HepG2 (cell line): Measurements from ENCODE around the gene MYO1B. TPM values are rescaled to one million over a fixed set of nuclear protein-coding genes. Genes with fewer than 3 reads are reported as not detected.

Experiments used
- ATAC-seq: fragments of 200-7000 bp; cut with Tn5 transposase; 3 replicates; pipeline ENCODE4 v1.9.1; 2020; ENCODE audit warnings: mild to moderate bottlenecking, moderate library complexity
- BruUV-seq: library from RNA; stranded (reverse); fragments of 400-500 nt; replicated peaks from 2 replicates; lab custom pipeline; 2021; lab: Mats Ljungman, UMichigan
- CTCF ChIA-PET: fragments of 300-600 bp; formaldehyde crosslinking; extraction: SDS; loops from one replicate; lab custom pipeline; 2021; ENCODE audit warnings: low total read pairs, inconsistent platforms, low intra/inter-chr PET ratio; lab: Yijun Ruan, JAX
- POLR2A ChIA-PET: fragments of 350-600 bp; sonication (Branson Sonifier 250); formaldehyde crosslinking; loops from one replicate; lab custom pipeline; 2020; ENCODE audit warnings: antibody characterized with exemption, inconsistent platforms; lab: Yijun Ruan, JAX
- DNase-seq: peaks from one replicate; pipeline ENCODE4 v3.0.0-alpha.2; 2015; ENCODE audit warnings: low spot score
- FAIRE-seq: peaks from 3 replicates; lab custom pipeline; 2011; peaks lifted over from hg19 to GRCh38; lab: Jason Lieb, UNC
- H2AFZ ChIP-seq: one replicate; pipeline ENCODE4 v1.6.1; 2011; ENCODE audit warnings: low read length, inconsistent platforms
- H3K27ac ChIP-seq: fragments of 300-600 bp; 3 replicates; pipeline ENCODE4 v1.8.0; 2011; ENCODE audit warnings: mixed run types, mild to moderate bottlenecking, mixed read lengths, low read length, inconsistent platforms; ENCODE audit not compliant: insufficient read depth; ENCODE audit errors: extremely low read length
- H3K27me3 ChIP-seq, 2 experiments: fragments of 200-600 bp in 1 of 2; 2 replicates in 1 of 2; 3 replicates in 1 of 2; pipeline versions ENCODE4 v1.6.0 to v1.8.0; 2011; ENCODE audit warnings: low read length in 2 of 2, mild to moderate bottlenecking in 2 of 2, moderate library complexity in 2 of 2, inconsistent platforms in 1 of 2; ENCODE audit not compliant: insufficient read depth in 2 of 2, control insufficient read depth in 1 of 2
- H3K36me3 ChIP-seq, 2 experiments: fragments of 200-600 bp in 1 of 2; replicated peaks in 1 of 2; 2 replicates in 1 of 2; 3 replicates in 1 of 2; pipeline versions ENCODE4 v1.5.1 to v1.8.0; 2011; ENCODE audit warnings: low read length in 2 of 2, inconsistent platforms in 1 of 2; ENCODE audit not compliant: insufficient read depth in 2 of 2, control insufficient read depth in 1 of 2
- H3K4me1 ChIP-seq: 2 replicates; pipeline ENCODE4 v1.5.1; 2012; ENCODE audit warnings: low read length, inconsistent platforms; ENCODE audit not compliant: insufficient read depth
- H3K4me2 ChIP-seq: 2 replicates; pipeline ENCODE4 v1.6.0; 2011; ENCODE audit warnings: low read depth, low read length, inconsistent platforms
- H3K4me3 ChIP-seq, 3 experiments: fragments of 200-600 bp in 1 of 3; sonication (generic), shearing (Covaris generic) in 1 of 3; replicated peaks in 1 of 3; 2 replicates each; pipeline ENCODE4 v1.5.1; 2011 to 2016; ENCODE audit warnings: low read length in 3 of 3, inconsistent platforms in 2 of 3, low read depth in 2 of 3, mild to moderate bottlenecking in 2 of 3, control low read depth in 1 of 3, mixed read lengths in 1 of 3; ENCODE audit not compliant: insufficient read depth in 1 of 3
- H3K79me2 ChIP-seq: one replicate; pipeline ENCODE4 v1.6.1; 2011; ENCODE audit warnings: low read length, inconsistent platforms; ENCODE audit not compliant: insufficient read depth
- H3K9ac ChIP-seq: 2 replicates; pipeline ENCODE4 v1.6.0; 2011; ENCODE audit warnings: mild to moderate bottlenecking, low read depth, low read length, inconsistent platforms; ENCODE audit not compliant: insufficient read depth
- H3K9me3 ChIP-seq: 2 replicates; pipeline ENCODE4 v1.5.1; 2012; ENCODE audit warnings: mild to moderate bottlenecking, low read length
- H4K20me1 ChIP-seq: 2 replicates; pipeline ENCODE4 v1.6.0; 2011; ENCODE audit warnings: inconsistent platforms, mild to moderate bottlenecking, low read length, moderate library complexity; ENCODE audit not compliant: insufficient read depth
- CHD4 ChIP-seq: fragments of 200-600 bp; sonication (generic); IDR thresholded peaks from 2 replicates; pipeline ENCODE4 v1.7.0; 2017; ENCODE audit warnings: mild to moderate bottlenecking, low read length, borderline replicate concordance
- KIAA2018 ChIP-seq: sonication (generic); formaldehyde crosslinking; IDR thresholded peaks from 2 replicates; pipeline ENCODE4 v1.5.0; 2020; ENCODE audit warnings: mild to moderate bottlenecking, missing genetic modification reagents, borderline replicate concordance
- NFE2 ChIP-seq: sonication (generic); formaldehyde crosslinking; IDR thresholded peaks from 2 replicates; pipeline ENCODE4 v1.4.0; 2020; ENCODE audit warnings: missing genetic modification reagents
- NFKB2 ChIP-seq: sonication (generic); formaldehyde crosslinking; IDR thresholded peaks from 2 replicates; pipeline ENCODE4 v1.4.0; 2020; ENCODE audit warnings: missing genetic modification reagents, borderline replicate concordance
- ONECUT2 ChIP-seq: sonication (generic); formaldehyde crosslinking; IDR thresholded peaks from 2 replicates; pipeline ENCODE4 v1.4.0; 2020; ENCODE audit warnings: missing genetic modification reagents
- RELA ChIP-seq: sonication (generic); formaldehyde crosslinking; IDR thresholded peaks from 2 replicates; pipeline ENCODE4 v1.4.0; 2020; ENCODE audit warnings: missing genetic modification reagents
- ZBTB43 ChIP-seq: sonication (generic); formaldehyde crosslinking; conservative IDR thresholded peaks from 2 replicates; pipeline ENCODE4 v1.4.0; 2020; ENCODE audit warnings: missing genetic modification reagents
- ZNF121 ChIP-seq: sonication (generic); formaldehyde crosslinking; IDR thresholded peaks from 2 replicates; pipeline ENCODE4 v1.5.0; 2020; ENCODE audit warnings: mild to moderate bottlenecking, missing genetic modification reagents
- ZNF235 ChIP-seq: sonication (generic); formaldehyde crosslinking; IDR thresholded peaks from 2 replicates; pipeline ENCODE4 v1.8.1; 2023; ENCODE audit warnings: mild to moderate bottlenecking, missing genetic modification reagents, borderline replicate concordance
- ZNF24 ChIP-seq: fragments of 450-650 bp; IDR thresholded peaks from 2 replicates; pipeline ENCODE4 v1.6.1; 2017; ENCODE audit warnings: antibody characterized with exemption, mild to moderate bottlenecking
- ZNF263 ChIP-seq: sonication (generic); formaldehyde crosslinking; IDR thresholded peaks from 2 replicates; pipeline ENCODE4 v1.4.0; 2020; ENCODE audit warnings: missing genetic modification reagents
- ZNF331 ChIP-seq: sonication (generic); formaldehyde crosslinking; IDR thresholded peaks from 2 replicates; pipeline ENCODE4 v1.4.0; 2020; ENCODE audit warnings: missing genetic modification reagents
- ZNF501 ChIP-seq: sonication (generic); formaldehyde crosslinking; IDR thresholded peaks from 2 replicates; pipeline ENCODE4 v1.5.1; 2020; ENCODE audit warnings: mild to moderate bottlenecking, moderate library complexity, missing genetic modification reagents
- ZNF513 ChIP-seq: sonication (generic); formaldehyde crosslinking; conservative IDR thresholded peaks from 2 replicates; pipeline ENCODE4 v1.5.0; 2020; ENCODE audit warnings: missing genetic modification reagents
- ZNF614 ChIP-seq: IDR thresholded peaks from 2 replicates; pipeline ENCODE4 v1.6.1; 2018; ENCODE audit warnings: missing biosample characterization, missing genetic modification reagents, inconsistent platforms, borderline replicate concordance
- ZNF781 ChIP-seq: sonication (generic); formaldehyde crosslinking; IDR thresholded peaks from 2 replicates; pipeline ENCODE4 v1.5.1; 2020; ENCODE audit warnings: borderline replicate concordance, mild to moderate bottlenecking, missing genetic modification reagents; ENCODE audit errors: not compliant biosample characterization
- whole genome bisulfite sequencing: methylation state at CpG from one replicate; pipeline ENCODE4 v1.1.6; 2017; ENCODE audit warnings: low lambda C conversion rate; 5-methylcytosine and 5-hydroxymethylcytosine counted together
- in situ Hi-C: cut with HindIII; loops from 2 replicates; pipeline ENCODE4 v1.10.0; 2017; ENCODE audit warnings: low pct_unique_long_range_greater_than_20kb; ENCODE audit not compliant: extremely low pct_ligation_motif_present
- intact Hi-C: fragments of 100-400 bp; cut with micrococcal nuclease; formaldehyde crosslinking; loops from one replicate; pipeline ENCODE4 v1.10.0; 2022; ENCODE audit not compliant: unreplicated experiment
- polyA plus RNA-seq, 8 experiments: library from polyadenylated mRNA; depleted of rRNA in 3 of 8; stranded (reverse) in 7 of 8; unstranded in 1 of 8; fragments of >200 nt; fragmentation: Illumina TruSeq in 4 of 8; extraction: Trizol in 4 of 8; gene quantifications; 2 replicates each; pipeline versions ENCODE4 v1.2.1 to v1.2.3, GENCODE V29; 2011 to 2016; ENCODE audit warnings: low read depth in 4 of 8, missing spikeins in 1 of 8, mixed read lengths in 1 of 8; ENCODE audit not compliant: insufficient read depth in 1 of 8
- total RNA-seq, 5 experiments: library from RNA; depleted of rRNA; stranded (reverse); fragments of >200 nt; fragmentation: Illumina TruSeq; extraction: Trizol; gene quantifications; 2 replicates each; pipeline ENCODE4 v1.2.3, GENCODE V29; 2016; ENCODE audit warnings: low read depth in 1 of 5

Gene MYO1B
- total and polyA plus RNA-seq, 2 of the 13 experiments (the other 11 are each of a cell fraction or from before 2014, with no cell fraction given) = 36.9 to 89.8 TPM

- ChIA-PET CTCF (no interaction called here), POLR2A (no interaction called here)
- intact Hi-C loops = no loop called here
- WGBS = 97% methylated on average over 3 of the region's 3 CpGs
- Histone ChIP-seq H2AFZ (no peak overlapping the region), H4K20me1 (no peaks in the 10 kb centered on the region), H3K27ac (no peak overlapping the region), H3K27me3 (no peaks in the 10 kb centered on the region), H3K4me3 (no peak overlapping the region), H3K4me2 (no peak overlapping the region), H3K4me1 (no peaks in the 10 kb centered on the region), H3K9me3 (no peaks in the 10 kb centered on the region), H3K9ac (no peak overlapping the region), H3K79me2 (no peaks in the 10 kb centered on the region), H3K36me3 (peaks cover 26 to 50% of the 10 kb centered on the region in 2 experiments)
- DNase-seq (no peak), FAIRE-seq (no peak), ATAC-seq (no peak)
- no TSS peak for BruUV-seq
- in situ Hi-C loops = no loop called here
- no peak for TF ChIP-seq ZNF263 (CRISPR knock-in tag)
- TF ChIP-seq ZNF24 = no peak
- no peak for TF ChIP-seq ZNF121 (CRISPR knock-in tag)
- TF ChIP-seq CHD4 = no peak
- no peak for TF ChIP-seq ONECUT2 (CRISPR knock-in tag)
- TF ChIP-seq ZBTB43 (CRISPR knock-in tag) = no peak
- TF ChIP-seq ZNF501 (CRISPR knock-in tag) = no peak
- no peak for TF ChIP-seq ZNF513 (CRISPR knock-in tag)
- TF ChIP-seq ZNF331 = no peak
- no peak for TF ChIP-seq RELA (CRISPR knock-in tag)
- no peak for TF ChIP-seq NFE2 (CRISPR knock-in tag)
- no peak for TF ChIP-seq KIAA2018 (CRISPR knock-in tag)
- no peak for TF ChIP-seq ZNF781 (CRISPR knock-in tag)
- TF ChIP-seq NFKB2 (CRISPR knock-in tag) = no peak
- no peak for TF ChIP-seq ZNF235 (CRISPR knock-in tag)
- TF ChIP-seq ZNF614 (CRISPR knock-in tag) = no peak
These were observed 106.1 kb downstream of the MYO1B start for GRCh38 chr2:191351298-191351697.
